ENCODE results near the gene TFDP1.

DNA sequence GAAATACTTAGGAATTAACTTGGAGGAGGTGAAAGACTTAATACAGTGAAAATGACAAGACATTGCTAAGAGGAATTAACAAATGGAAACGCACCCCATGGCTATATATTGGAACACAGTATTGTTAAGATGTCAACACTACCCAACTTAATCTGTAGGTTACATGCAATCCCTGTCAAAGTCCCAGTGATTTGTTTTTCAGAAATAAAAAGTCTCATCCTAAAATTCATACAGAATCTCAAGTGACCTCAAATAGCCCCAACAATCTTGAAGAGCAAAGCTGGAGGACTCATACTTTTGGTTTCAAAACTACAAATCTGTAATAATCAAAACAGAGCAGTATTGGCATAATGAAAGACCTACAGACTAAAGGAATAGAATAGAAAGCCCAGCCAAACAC is 60.2 kb downstream of the TFDP1 start:
- TF ChIP-seq, protein P1, sequence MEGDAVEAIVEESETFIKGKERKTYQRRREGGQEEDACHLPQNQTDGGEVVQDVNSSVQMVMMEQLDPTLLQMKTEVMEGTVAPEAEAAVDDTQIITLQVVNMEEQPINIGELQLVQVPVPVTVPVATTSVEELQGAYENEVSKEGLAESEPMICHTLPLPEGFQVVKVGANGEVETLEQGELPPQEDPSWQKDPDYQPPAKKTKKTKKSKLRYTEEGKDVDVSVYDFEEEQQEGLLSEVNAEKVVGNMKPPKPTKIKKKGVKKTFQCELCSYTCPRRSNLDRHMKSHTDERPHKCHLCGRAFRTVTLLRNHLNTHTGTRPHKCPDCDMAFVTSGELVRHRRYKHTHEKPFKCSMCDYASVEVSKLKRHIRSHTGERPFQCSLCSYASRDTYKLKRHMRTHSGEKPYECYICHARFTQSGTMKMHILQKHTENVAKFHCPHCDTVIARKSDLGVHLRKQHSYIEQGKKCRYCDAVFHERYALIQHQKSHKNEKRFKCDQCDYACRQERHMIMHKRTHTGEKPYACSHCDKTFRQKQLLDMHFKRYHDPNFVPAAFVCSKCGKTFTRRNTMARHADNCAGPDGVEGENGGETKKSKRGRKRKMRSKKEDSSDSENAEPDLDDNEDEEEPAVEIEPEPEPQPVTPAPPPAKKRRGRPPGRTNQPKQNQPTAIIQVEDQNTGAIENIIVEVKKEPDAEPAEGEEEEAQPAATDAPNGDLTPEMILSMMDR (IDR thresholded peaks at IDR 0.05), result no peak
- TF ChIP-seq POLR2A (IDR thresholded peaks at IDR 0.05), result no peak

All from uterus (tissue), 2 donors.